Transverse colon (tissue), 3 donors: ENCODE results near the gene SEC24B.

Source experiments
- POLR2A ChIP-seq: fragments of 450-650 bp; IDR thresholded peaks from one replicate; pipeline ENCODE4 v1.6.1; 2016; ENCODE audit warnings: antibody characterized with exemption, mild to moderate bottlenecking, moderate library complexity
- TF ChIP-seq, protein P1 (sequence below), 5 experiments: fragments of 200-600 bp in 3 of 5; fragments of 450-650 bp in 2 of 5; sonication (generic) in 3 of 5; IDR thresholded peaks; 1 replicate in 2 of 5; 2 replicates in 3 of 5; pipeline ENCODE4 v1.5.1; 2016 to 2017; ENCODE audit warnings: antibody characterized with exemption in 5 of 5, inconsistent platforms in 3 of 5, mild to moderate bottlenecking in 2 of 5, moderate library complexity in 1 of 5

DNA sequence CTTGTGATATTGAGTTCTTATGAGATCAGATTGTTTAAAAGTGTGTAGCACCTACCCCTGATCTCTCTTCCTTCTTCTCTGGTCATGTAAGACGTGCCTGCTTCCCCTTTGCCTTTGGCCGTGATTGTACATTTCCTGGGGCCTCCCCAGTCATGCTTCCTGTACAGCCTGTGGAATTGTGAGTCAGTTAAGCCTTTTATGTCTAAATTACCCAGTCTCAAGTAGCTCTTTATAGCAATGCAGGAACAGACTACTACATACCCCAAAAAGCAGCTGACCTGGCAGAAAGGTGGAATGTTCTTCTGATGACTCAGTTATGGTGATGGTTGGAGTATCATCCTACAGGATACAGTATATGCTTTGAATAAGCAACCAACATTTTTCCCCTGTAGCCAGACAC, 115.0 kb downstream of the SEC24B start:
- TF ChIP-seq POLR2A, result no peak
- TF ChIP-seq, protein P1, sequence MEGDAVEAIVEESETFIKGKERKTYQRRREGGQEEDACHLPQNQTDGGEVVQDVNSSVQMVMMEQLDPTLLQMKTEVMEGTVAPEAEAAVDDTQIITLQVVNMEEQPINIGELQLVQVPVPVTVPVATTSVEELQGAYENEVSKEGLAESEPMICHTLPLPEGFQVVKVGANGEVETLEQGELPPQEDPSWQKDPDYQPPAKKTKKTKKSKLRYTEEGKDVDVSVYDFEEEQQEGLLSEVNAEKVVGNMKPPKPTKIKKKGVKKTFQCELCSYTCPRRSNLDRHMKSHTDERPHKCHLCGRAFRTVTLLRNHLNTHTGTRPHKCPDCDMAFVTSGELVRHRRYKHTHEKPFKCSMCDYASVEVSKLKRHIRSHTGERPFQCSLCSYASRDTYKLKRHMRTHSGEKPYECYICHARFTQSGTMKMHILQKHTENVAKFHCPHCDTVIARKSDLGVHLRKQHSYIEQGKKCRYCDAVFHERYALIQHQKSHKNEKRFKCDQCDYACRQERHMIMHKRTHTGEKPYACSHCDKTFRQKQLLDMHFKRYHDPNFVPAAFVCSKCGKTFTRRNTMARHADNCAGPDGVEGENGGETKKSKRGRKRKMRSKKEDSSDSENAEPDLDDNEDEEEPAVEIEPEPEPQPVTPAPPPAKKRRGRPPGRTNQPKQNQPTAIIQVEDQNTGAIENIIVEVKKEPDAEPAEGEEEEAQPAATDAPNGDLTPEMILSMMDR (IDR thresholded peaks at IDR 0.05), result no peak
